ENCODE data around the gene PLEKHA4. TPM values are rescaled to one million over a fixed set of nuclear protein-coding genes. Genes with fewer than 3 reads are reported as not detected.
"Not testable (repeated sequence)": the region's sequence is repeated elsewhere in the genome, so short reads cannot be mapped to it uniquely, and the experiment has no call there.

Gene PLEKHA4
- total and polyA plus RNA-seq, 2 experiments from 2014 or later: 12.2 to 12.3 TPM

GRCh38 chr19:48899386-48899749, 31.0 kb upstream of the PLEKHA4 start:
- H2AFZ ChIP-seq: not testable (repeated sequence)

GRCh38 chr19:48897181-48897580, 28.8 kb upstream of the PLEKHA4 start:
- Histone ChIP-seq H3K9me2 (ENCODE audit: insufficient read depth) (no peaks in the 10 kb centered on the region), H3K27me3 (ENCODE audit: insufficient read depth) (no peaks in the 10 kb centered on the region), H2AFZ (no peak overlapping the region), H3K4me2 (no peak overlapping the region), H3K27ac (ENCODE audit: low read depth) (peak overlapping the region; percentile 72; the same call in 1 of the 2 replicates), H3F3A (replicated peaks; ENCODE audit: low read depth) (peaks cover 13% of the 10 kb centered on the region), H3K4me1 (ENCODE audit: insufficient read depth) (peaks cover 9% of the 10 kb centered on the region), H3K36me3 (ENCODE audit: insufficient read depth) (no peaks in the 10 kb centered on the region; the same call in 1 of the 2 replicates), H4K20me1 (replicated peaks; ENCODE audit: insufficient read depth) (no peaks in the 10 kb centered on the region; the same call in 1 of the 2 replicates), H3K4me3 (no peak overlapping the region), H3K79me2 (replicated peaks; ENCODE audit: insufficient read depth) (peaks cover 10% of the 10 kb centered on the region)
- Mint-ChIP-seq H3K27ac (no peak overlapping the region), H3K36me3 (ENCODE audit: low read depth) (peaks cover 6% of the 10 kb centered on the region; the same call in 1 of the 3 replicates), H3K4me3 (no peak overlapping the region), H3K27me3 (ENCODE audit: insufficient read depth, low read depth, poor library complexity) (peaks cover 24% of the 10 kb centered on the region), H3K4me1 (peaks cover 8% of the 10 kb centered on the region), H3K9me3 (no peaks in the 10 kb centered on the region)
- ATAC-seq: no peak
- TF ChIP-seq EZH2phosphoT487 (IDR thresholded peaks at IDR 0.05; ENCODE audit: unreplicated experiment): no peak
- TF ChIP-seq JUNB (IDR thresholded peaks at IDR 0.05; ENCODE audit: unreplicated experiment): no peak
- DNase-seq (ENCODE audit: low spot score): no peak

More at GRCh38 chr19:48899386-48899749, 31.0 kb upstream of the PLEKHA4 start:
- peaks cover 13% of the 10 kb centered on the region for H3F3A ChIP-seq (replicated peaks; ENCODE audit: low read depth)
- H3K79me2 ChIP-seq (replicated peaks; ENCODE audit: insufficient read depth): peaks cover 19% of the 10 kb centered on the region
- not testable (repeated sequence) for H3K27me3 ChIP-seq (ENCODE audit: insufficient read depth); H3K36me3 ChIP-seq (ENCODE audit: insufficient read depth); H3K4me1 Mint-ChIP-seq; H3K9me3 Mint-ChIP-seq; H3K9me2 ChIP-seq (ENCODE audit: insufficient read depth); H3K4me1 ChIP-seq (ENCODE audit: insufficient read depth); H4K20me1 ChIP-seq (replicated peaks; ENCODE audit: insufficient read depth); DNase-seq (ENCODE audit: low spot score); H3K27ac Mint-ChIP-seq; ATAC-seq
- H3K4me3 ChIP-seq: peak overlapping the region; percentile 75
- peak overlapping the region; percentile 97 for H3K4me3 Mint-ChIP-seq
- H3K36me3 Mint-ChIP-seq (ENCODE audit: low read depth): peaks cover 14% of the 10 kb centered on the region
- peak overlapping the region; percentile 66 for H3K4me2 ChIP-seq
- peak overlapping the region; percentile 43; the same call in 1 of the 2 replicates for H3K27ac ChIP-seq (ENCODE audit: low read depth)
- peaks cover 26% of the 10 kb centered on the region for H3K27me3 Mint-ChIP-seq (ENCODE audit: insufficient read depth, low read depth, poor library complexity)

- Histone ChIP-seq H2AFZ (peak overlapping the region; percentile 97), H3K79me2 (replicated peaks; ENCODE audit: insufficient read depth) (peaks cover under 1% of the 10 kb centered on the region), H3K36me3 (ENCODE audit: insufficient read depth) (no peaks in the 10 kb centered on the region), H3K27ac (ENCODE audit: low read depth) (peak overlapping the region; percentile 72; the same call in 1 of the 2 replicates), H3K4me3 (peak overlapping the region; percentile 71), H3K4me2 (peak overlapping the region; percentile 91), H3F3A (replicated peaks; ENCODE audit: low read depth) (peaks cover 13% of the 10 kb centered on the region), H3K9me2 (ENCODE audit: insufficient read depth) (no peaks in the 10 kb centered on the region), H4K20me1 (replicated peaks; ENCODE audit: insufficient read depth) (no peaks in the 10 kb centered on the region; the same call in 1 of the 2 replicates), H3K27me3 (ENCODE audit: insufficient read depth) (no peaks in the 10 kb centered on the region), H3K4me1 (ENCODE audit: insufficient read depth) (peaks cover 9% of the 10 kb centered on the region)
- ATAC-seq (peak; percentile 73), DNase-seq (ENCODE audit: low spot score) (peak; percentile 93)
- peaks cover 7% of the 10 kb centered on the region for H3K4me1 Mint-ChIP-seq
- H3K27ac Mint-ChIP-seq: no peak overlapping the region
- H3K4me3 Mint-ChIP-seq: peak overlapping the region; percentile 69
- TF ChIP-seq ETS1 (IDR thresholded peaks at IDR 0.05) (no peak), POLR2AphosphoS5 (IDR thresholded peaks at IDR 0.05; ENCODE audit: low read depth) (0 out of 2 replicates have a peak, but pooled peaks have one; percentile 52), REST (IDR thresholded peaks at IDR 0.05; ENCODE audit: unreplicated experiment) (no peak)
- H3K9me3 Mint-ChIP-seq: no peaks in the 10 kb centered on the region
- 0 out of 3 replicates have a peak, but pooled peaks cover 2% of the 10 kb centered on the region for H3K36me3 Mint-ChIP-seq (ENCODE audit: low read depth)
- peaks cover 23% of the 10 kb centered on the region for H3K27me3 Mint-ChIP-seq (ENCODE audit: insufficient read depth, low read depth, poor library complexity)
Observed at GRCh38 chr19:48896191-48896720, 27.8 kb upstream of the PLEKHA4 start.
